H9 (cell line): ENCODE data around the gene GSTM3. TPM values are rescaled to one million over a fixed set of nuclear protein-coding genes. Genes with fewer than 3 reads are reported as not detected.

Experiments used
- DNase-seq: peaks from one replicate; pipeline ENCODE4 v3.0.0-alpha.2; 2017
- H2AFZ ChIP-seq: one replicate; pipeline ENCODE4 v1.6.1; 2013; ENCODE audit warnings: mild to moderate bottlenecking, low read length, control low read depth, moderate library complexity
- H2AK5ac ChIP-seq: 2 replicates; pipeline ENCODE4 v1.6.1; 2013; ENCODE audit warnings: low read length, control low read depth, mixed read lengths; ENCODE audit not compliant: insufficient read length
- H2BK120ac ChIP-seq: one replicate; pipeline ENCODE4 v1.6.1; 2013; ENCODE audit warnings: low read depth, mild to moderate bottlenecking, low read length, control low read depth, inconsistent platforms; ENCODE audit not compliant: poor library complexity, severe bottlenecking
- H2BK12ac ChIP-seq: 2 replicates; pipeline ENCODE4 v1.6.1; 2013; ENCODE audit warnings: low read length, control low read depth, mixed read lengths, low read depth; ENCODE audit not compliant: insufficient read length
- H2BK15ac ChIP-seq: 2 replicates; pipeline ENCODE4 v1.6.1; 2013; ENCODE audit warnings: low read depth, low read length, control low read depth
- H2BK20ac ChIP-seq: one replicate; pipeline ENCODE4 v1.6.1; 2013; ENCODE audit warnings: low read depth, mild to moderate bottlenecking, low read length, control low read depth, inconsistent platforms; ENCODE audit not compliant: poor library complexity, severe bottlenecking
- H2BK5ac ChIP-seq: 2 replicates; pipeline ENCODE4 v1.6.1; 2013; ENCODE audit warnings: low read length, control low read depth, mixed read lengths; ENCODE audit not compliant: insufficient read length
- H3K14ac ChIP-seq: 2 replicates; pipeline ENCODE4 v1.6.1; 2013; ENCODE audit warnings: low read length, control low read depth; ENCODE audit not compliant: insufficient read depth
- H3K18ac ChIP-seq: 2 replicates; pipeline ENCODE4 v1.6.1; 2013; ENCODE audit warnings: low read depth, mild to moderate bottlenecking, mixed read lengths, low read length, control low read depth; ENCODE audit not compliant: insufficient read length
- H3K23ac ChIP-seq: 2 replicates; pipeline ENCODE4 v1.6.1; 2013; ENCODE audit warnings: low read length, control low read depth, mixed read lengths, low read depth; ENCODE audit not compliant: insufficient read length
- H3K23me2 ChIP-seq: 2 replicates; pipeline ENCODE4 v1.6.1; 2013; ENCODE audit warnings: low read depth, mild to moderate bottlenecking, mixed read lengths, low read length, control low read depth; ENCODE audit not compliant: insufficient read length, poor library complexity, severe bottlenecking
- H3K27ac ChIP-seq: 2 replicates; pipeline ENCODE4 v1.5.1; 2013; ENCODE audit warnings: low read length, control low read depth, mixed read lengths, low read depth; ENCODE audit not compliant: insufficient read length
- H3K27me3 ChIP-seq: 2 replicates; pipeline ENCODE4 v1.6.1; 2013; ENCODE audit warnings: low read length, control low read depth, inconsistent platforms; ENCODE audit not compliant: insufficient read depth
- H3K4ac ChIP-seq: 2 replicates; pipeline ENCODE4 v1.6.1; 2013; ENCODE audit warnings: low read depth, mild to moderate bottlenecking, control low read depth, inconsistent platforms, low read length, moderate library complexity
- H3K4me1 ChIP-seq: 2 replicates; pipeline ENCODE4 v1.6.1; 2013; ENCODE audit warnings: low read length, control low read depth, inconsistent platforms; ENCODE audit not compliant: insufficient read depth
- H3K4me2 ChIP-seq: 2 replicates; pipeline ENCODE4 v1.6.1; 2013; ENCODE audit warnings: low read length, control low read depth, mixed read lengths; ENCODE audit not compliant: insufficient read length, insufficient read depth
- H3K56ac ChIP-seq: 2 replicates; pipeline ENCODE4 v1.6.1; 2013; ENCODE audit warnings: low read depth, mild to moderate bottlenecking, mixed read lengths, low read length, control low read depth; ENCODE audit not compliant: insufficient read length
- H3K79me1 ChIP-seq: 2 replicates; pipeline ENCODE4 v1.6.1; 2013; ENCODE audit warnings: low read depth, mild to moderate bottlenecking, moderate library complexity, low read length, control low read depth, inconsistent platforms; ENCODE audit not compliant: insufficient read depth, poor library complexity, severe bottlenecking
- H3K79me2 ChIP-seq: 2 replicates; pipeline ENCODE4 v1.6.1; 2013; ENCODE audit warnings: low read length, control low read depth, inconsistent platforms; ENCODE audit not compliant: insufficient read depth
- H3K9ac ChIP-seq: 2 replicates; pipeline ENCODE4 v1.6.1; 2013; ENCODE audit warnings: low read length, control low read depth, mixed read lengths; ENCODE audit not compliant: insufficient read length; ENCODE audit errors: extremely low read depth
- H3K9me3 ChIP-seq: one replicate; pipeline ENCODE4 v1.6.1; 2013; ENCODE audit warnings: low read depth, low read length, inconsistent platforms; ENCODE audit not compliant: control insufficient read depth
- H3T11ph ChIP-seq: one replicate; pipeline ENCODE4 v1.6.1; 2013; ENCODE audit warnings: mild to moderate bottlenecking, low read length, control low read depth, inconsistent platforms
- H4K20me1 ChIP-seq: one replicate; pipeline ENCODE4 v1.6.1; 2013; ENCODE audit not compliant: control insufficient read depth, insufficient read length, insufficient read depth
- H4K5ac ChIP-seq: 2 replicates; pipeline ENCODE4 v1.6.1; 2013; ENCODE audit warnings: low read depth, mild to moderate bottlenecking, mixed read lengths, low read length, control low read depth; ENCODE audit not compliant: insufficient read length
- H4K8ac ChIP-seq: replicated peaks from 2 replicates; pipeline ENCODE4 v1.6.1; 2013; ENCODE audit warnings: low read length, control low read depth, mixed read lengths, low read depth; ENCODE audit not compliant: insufficient read length
- H4K91ac ChIP-seq: 2 replicates; pipeline ENCODE4 v1.6.1; 2013; ENCODE audit warnings: low read depth, mild to moderate bottlenecking, moderate library complexity, mixed read lengths, low read length, control low read depth; ENCODE audit not compliant: insufficient read length
- H3K27ac Mint-ChIP-seq, 3 experiments: 2 replicates in 2 of 3; 3 replicates in 1 of 3; pipeline ENCODE4 v1.8.0; 2020 to 2021; ENCODE audit warnings: mixed read lengths in 3 of 3, mild to moderate bottlenecking in 1 of 3, moderate library complexity in 1 of 3
- H3K27me3 Mint-ChIP-seq: 2 replicates; pipeline ENCODE4 v1.8.0; 2021; ENCODE audit warnings: low read depth, mild to moderate bottlenecking, moderate library complexity, mixed read lengths
- H3K36me3 Mint-ChIP-seq, 3 experiments: 2 replicates in 2 of 3; 3 replicates in 1 of 3; pipeline ENCODE4 v1.8.0; 2020 to 2021; ENCODE audit warnings: low read depth in 3 of 3, mixed read lengths in 3 of 3; ENCODE audit not compliant: insufficient read depth in 1 of 3
- H3K4me1 Mint-ChIP-seq, 2 experiments: 2 replicates each; pipeline ENCODE4 v1.8.0; 2020; ENCODE audit warnings: mixed read lengths in 2 of 2
- H3K4me3 Mint-ChIP-seq, 2 experiments: 2 replicates in 1 of 2; 3 replicates in 1 of 2; pipeline ENCODE4 v1.8.0; 2020 to 2021; ENCODE audit warnings: mild to moderate bottlenecking in 2 of 2, mixed read lengths in 2 of 2, moderate library complexity in 1 of 2
- H3K9me3 Mint-ChIP-seq, 2 experiments: 2 replicates in 1 of 2; 3 replicates in 1 of 2; pipeline ENCODE4 v1.8.0; 2020; ENCODE audit warnings: mild to moderate bottlenecking in 2 of 2, mixed read lengths in 2 of 2, moderate library complexity in 1 of 2
- WGBS: extraction: QIAGEN DNeasy Blood & Tissue Kit; methylation state at CpG from one replicate; pipeline ENCODE4 v1.1.7; 2013; ENCODE audit warnings: missing lambda C conversion rate, low lambda C conversion rate, mixed read lengths; ENCODE audit not compliant: insufficient read length; ENCODE audit errors: extremely low coverage; 5-methylcytosine and 5-hydroxymethylcytosine counted together
- total RNA-seq: library from RNA; stranded (reverse); gene quantifications from 2 replicates; pipeline ENCODE4 v1.2.1, GENCODE V29; 2021
- TF ChIP-seq, protein P1 (sequence below): fragments of 200-600 bp; sonication (generic); conservative IDR thresholded peaks from 3 replicates; pipeline ENCODE4 v1.8.0; 2021; ENCODE audit warnings: antibody characterized with exemption, mild to moderate bottlenecking

The GSTM3 gene
- total RNA-seq, 1 experiment from 2014 or later: 3.5 TPM

DNA sequence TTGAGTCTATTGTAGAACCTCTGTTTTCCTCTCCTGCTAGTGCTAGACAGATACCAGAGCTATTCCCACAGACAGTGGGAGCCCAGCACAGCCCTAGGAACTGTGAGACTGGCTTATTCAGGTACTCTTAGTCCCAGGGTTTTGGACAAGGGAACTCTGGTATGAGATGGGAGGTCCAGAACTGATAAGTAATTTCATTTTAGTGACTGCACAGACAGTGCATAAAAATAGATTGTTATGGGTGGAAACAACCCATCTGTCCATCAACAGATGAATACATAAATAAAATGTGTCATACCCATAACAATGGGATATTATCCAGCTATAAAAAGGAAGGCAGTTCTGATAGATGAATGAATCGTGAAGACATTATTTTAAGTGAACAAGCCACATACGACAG, 13.9 kb upstream of the GSTM3 start:
- Histone ChIP-seq H4K91ac (no peak overlapping the region), H3K4ac (no peak overlapping the region), H2BK120ac (no peak overlapping the region), H3K79me1 (no peaks in the 10 kb centered on the region), H3K18ac (no peak overlapping the region), H3K27me3 (no peaks in the 10 kb centered on the region), H2AFZ (no peak overlapping the region), H3K14ac (no peak overlapping the region), H3K9me3 (no peaks in the 10 kb centered on the region), H2BK15ac (no peak overlapping the region), H2BK12ac (no peak overlapping the region), H3K9ac (no peak overlapping the region), H4K5ac (no peak overlapping the region), H2BK20ac (no peak overlapping the region), H3K4me1 (no peaks in the 10 kb centered on the region), H3T11ph (no peak overlapping the region), H4K20me1 (no peaks in the 10 kb centered on the region), H3K23ac (no peak overlapping the region), H3K27ac (no peak overlapping the region), H3K23me2 (no peaks in the 10 kb centered on the region), H2AK5ac (no peak overlapping the region), H4K8ac (no peak overlapping the region), H3K56ac (no peak overlapping the region), H2BK5ac (no peak overlapping the region), H3K4me2 (no peak overlapping the region), H3K79me2 (no peaks in the 10 kb centered on the region)
- H3K4me1 Mint-ChIP-seq: no peaks in the 10 kb centered on the region
- peaks cover 16% of the 10 kb centered on the region for H3K27me3 Mint-ChIP-seq
- DNase-seq: no peak
- H3K9me3 Mint-ChIP-seq: no peaks in the 10 kb centered on the region; a peak in 1 of 5 replicates
- H3K27ac Mint-ChIP-seq: no peak overlapping the region
- TF ChIP-seq, protein P1, sequence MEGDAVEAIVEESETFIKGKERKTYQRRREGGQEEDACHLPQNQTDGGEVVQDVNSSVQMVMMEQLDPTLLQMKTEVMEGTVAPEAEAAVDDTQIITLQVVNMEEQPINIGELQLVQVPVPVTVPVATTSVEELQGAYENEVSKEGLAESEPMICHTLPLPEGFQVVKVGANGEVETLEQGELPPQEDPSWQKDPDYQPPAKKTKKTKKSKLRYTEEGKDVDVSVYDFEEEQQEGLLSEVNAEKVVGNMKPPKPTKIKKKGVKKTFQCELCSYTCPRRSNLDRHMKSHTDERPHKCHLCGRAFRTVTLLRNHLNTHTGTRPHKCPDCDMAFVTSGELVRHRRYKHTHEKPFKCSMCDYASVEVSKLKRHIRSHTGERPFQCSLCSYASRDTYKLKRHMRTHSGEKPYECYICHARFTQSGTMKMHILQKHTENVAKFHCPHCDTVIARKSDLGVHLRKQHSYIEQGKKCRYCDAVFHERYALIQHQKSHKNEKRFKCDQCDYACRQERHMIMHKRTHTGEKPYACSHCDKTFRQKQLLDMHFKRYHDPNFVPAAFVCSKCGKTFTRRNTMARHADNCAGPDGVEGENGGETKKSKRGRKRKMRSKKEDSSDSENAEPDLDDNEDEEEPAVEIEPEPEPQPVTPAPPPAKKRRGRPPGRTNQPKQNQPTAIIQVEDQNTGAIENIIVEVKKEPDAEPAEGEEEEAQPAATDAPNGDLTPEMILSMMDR: no peak
- no peak overlapping the region; a peak in 1 of 5 replicates for H3K4me3 Mint-ChIP-seq
- no peaks in the 10 kb centered on the region; a peak in 1 of 7 replicates for H3K36me3 Mint-ChIP-seq
- WGBS: no CpG with 5 or more reads among the region's 2 CpGs
